Liver (tissue), 9 donors: ENCODE data around the gene STRA8. TPM values are rescaled to one million over a fixed set of nuclear protein-coding genes. Genes with fewer than 3 reads are reported as not detected.

Experiments used
- DNase-seq: peaks from one replicate; pipeline ENCODE4 v3.0.0-alpha.2; 2017; ENCODE audit warnings: low spot score
- H3K27ac ChIP-seq, 2 donors: one replicate each; pipeline ENCODE4 v1.7.0; 2013; ENCODE audit warnings: inconsistent platforms in 2 of 2, low read length in 2 of 2, control low read depth in 1 of 2, low read depth in 1 of 2, mild to moderate bottlenecking in 1 of 2
- H3K27me3 ChIP-seq, 4 donors: one replicate each; pipeline versions ENCODE4 v1.6.1 to v1.7.0; 2013; ENCODE audit warnings: low read length in 3 of 4, inconsistent platforms in 1 of 4, mild to moderate bottlenecking in 1 of 4, moderate library complexity in 1 of 4; ENCODE audit not compliant: control insufficient read depth in 4 of 4, insufficient read depth in 4 of 4
- H3K36me3 ChIP-seq, 4 donors: one replicate each; pipeline versions ENCODE4 v1.6.1 to v1.7.0; 2013; ENCODE audit warnings: low read length in 3 of 4, mild to moderate bottlenecking in 3 of 4, low read depth in 1 of 4, moderate library complexity in 1 of 4; ENCODE audit not compliant: control insufficient read depth in 4 of 4, insufficient read depth in 3 of 4
- H3K4me1 ChIP-seq, 4 donors: one replicate each; pipeline versions ENCODE4 v1.6.1 to v1.7.0; 2013; ENCODE audit warnings: low read length in 3 of 4, mild to moderate bottlenecking in 3 of 4, moderate library complexity in 1 of 4; ENCODE audit not compliant: control insufficient read depth in 4 of 4, insufficient read depth in 4 of 4
- H3K4me3 ChIP-seq, 3 donors: one replicate each; pipeline versions ENCODE4 v1.6.1 to v1.7.0; 2013; ENCODE audit warnings: low read length in 3 of 3, control low read depth in 1 of 3, low read depth in 1 of 3, mild to moderate bottlenecking in 1 of 3
- H3K9ac ChIP-seq, 2 donors: one replicate each; pipeline ENCODE4 v1.7.0; 2013; ENCODE audit warnings: low read length in 2 of 2, mild to moderate bottlenecking in 2 of 2, moderate library complexity in 2 of 2, control low read depth in 1 of 2, low read depth in 1 of 2
- H3K9me3 ChIP-seq, 4 donors: one replicate each; pipeline versions ENCODE4 v1.6.1 to v1.7.0; 2013; ENCODE audit warnings: low read length in 3 of 4; ENCODE audit not compliant: control insufficient read depth in 4 of 4
- ATF3 ChIP-seq: IDR thresholded peaks from 2 replicates; pipeline ENCODE4 v1.6.1; 2016; ENCODE audit warnings: antibody characterized with exemption
- EGR1 ChIP-seq, 2 donors: IDR thresholded peaks; 2 replicates each; pipeline ENCODE4 v1.6.1; 2016 to 2018; ENCODE audit warnings: antibody characterized with exemption in 2 of 2, low read depth in 2 of 2
- FOXA1 ChIP-seq: IDR thresholded peaks from 2 replicates; pipeline ENCODE4 v1.6.1; 2016; ENCODE audit warnings: antibody characterized with exemption
- FOXA2 ChIP-seq: IDR thresholded peaks from 2 replicates; pipeline ENCODE4 v1.6.1; 2016; ENCODE audit warnings: antibody characterized with exemption
- GABPA ChIP-seq, 2 donors: IDR thresholded peaks in 1 of 2; conservative IDR thresholded peaks in 1 of 2; 2 replicates each; pipeline ENCODE4 v1.6.1; 2016; ENCODE audit warnings: antibody characterized with exemption in 2 of 2, mild to moderate bottlenecking in 1 of 2, moderate library complexity in 1 of 2
- HNF4G ChIP-seq: IDR thresholded peaks from 2 replicates; pipeline ENCODE4 v1.6.1; 2016; ENCODE audit warnings: antibody characterized with exemption
- JUND ChIP-seq, 2 donors: IDR thresholded peaks; 2 replicates each; pipeline ENCODE4 v1.6.1; 2016; ENCODE audit warnings: antibody characterized with exemption in 2 of 2
- NR2F2 ChIP-seq: IDR thresholded peaks from 2 replicates; pipeline ENCODE4 v1.6.1; 2016; ENCODE audit warnings: antibody characterized with exemption
- RAD21 ChIP-seq, 2 donors: IDR thresholded peaks; 2 replicates each; pipeline ENCODE4 v1.6.1; 2016; ENCODE audit warnings: antibody characterized with exemption in 2 of 2, mild to moderate bottlenecking in 2 of 2
- SP1 ChIP-seq: IDR thresholded peaks from 2 replicates; pipeline ENCODE4 v1.6.1; 2018; ENCODE audit warnings: antibody characterized with exemption, mild to moderate bottlenecking
- TAF1 ChIP-seq: conservative IDR thresholded peaks from 2 replicates; pipeline ENCODE4 v1.6.1; 2016; ENCODE audit warnings: antibody characterized with exemption, mild to moderate bottlenecking
- YY1 ChIP-seq: IDR thresholded peaks from 2 replicates; pipeline ENCODE4 v1.6.1; 2016; ENCODE audit warnings: antibody characterized with exemption, mild to moderate bottlenecking
- WGBS: extraction: QIAGEN DNeasy Blood & Tissue Kit; methylation state at CpG from one replicate; pipeline ENCODE4 v1.1.7; 2013; 5-methylcytosine and 5-hydroxymethylcytosine counted together
- polyA plus RNA-seq, 2 donors: library from polyadenylated mRNA; stranded (reverse) in 1 of 2; unstranded in 1 of 2; fragments of 200-250 nt in 1 of 2; fragments of >200 nt in 1 of 2; fragmentation: Nextera tagmentation in 1 of 2; extraction: Ambion mirVana in 1 of 2; gene quantifications; one replicate each; pipeline versions ENCODE4 v1.2.1 to v1.2.3, GENCODE V29; 2013 to 2015
- total RNA-seq, 2 donors: library from RNA; depleted of rRNA; stranded (reverse); fragments of >200 nt; gene quantifications; one replicate each; pipeline ENCODE4 v1.2.3, GENCODE V29; 2014
- TF ChIP-seq, protein P1 (sequence below): IDR thresholded peaks from 2 replicates; pipeline ENCODE4 v1.6.1; 2016; ENCODE audit warnings: antibody characterized with exemption
- TF ChIP-seq, protein P2 (sequence below): IDR thresholded peaks from 2 replicates; pipeline ENCODE4 v1.6.1; 2016; ENCODE audit warnings: antibody characterized with exemption
- donor health status: healthy.
- donor health status: healthy.
- donor health status: healthy.
- donor health status: healthy.
- donor health status: healthy.

The STRA8 gene
- total and polyA plus RNA-seq, 4 donors, result 0.14 TPM; not detected in 3

GRCh38 chr7:135207406-135208101, 26.1 kb upstream of the STRA8 start:
- no peaks in the 10 kb centered on the region for H3K9me3 ChIP-seq
- no peak overlapping the region for H3K4me3 ChIP-seq
- H3K27ac ChIP-seq, result no peak overlapping the region
- no peaks in the 10 kb centered on the region for H3K27me3 ChIP-seq
- no peak for TF ChIP-seq FOXA1
- peaks cover 0 to 26% (median 19%) of the 10 kb centered on the region in 4 donors for H3K4me1 ChIP-seq
- DNase-seq, result peak; percentile 57
- WGBS, result 89% methylated on average over 8 of the region's 8 CpGs
- H3K36me3 ChIP-seq, result peaks cover 0 to 20% (median 12%) of the 10 kb centered on the region in 4 donors
- H3K9ac ChIP-seq, result no peak overlapping the region

DNA sequence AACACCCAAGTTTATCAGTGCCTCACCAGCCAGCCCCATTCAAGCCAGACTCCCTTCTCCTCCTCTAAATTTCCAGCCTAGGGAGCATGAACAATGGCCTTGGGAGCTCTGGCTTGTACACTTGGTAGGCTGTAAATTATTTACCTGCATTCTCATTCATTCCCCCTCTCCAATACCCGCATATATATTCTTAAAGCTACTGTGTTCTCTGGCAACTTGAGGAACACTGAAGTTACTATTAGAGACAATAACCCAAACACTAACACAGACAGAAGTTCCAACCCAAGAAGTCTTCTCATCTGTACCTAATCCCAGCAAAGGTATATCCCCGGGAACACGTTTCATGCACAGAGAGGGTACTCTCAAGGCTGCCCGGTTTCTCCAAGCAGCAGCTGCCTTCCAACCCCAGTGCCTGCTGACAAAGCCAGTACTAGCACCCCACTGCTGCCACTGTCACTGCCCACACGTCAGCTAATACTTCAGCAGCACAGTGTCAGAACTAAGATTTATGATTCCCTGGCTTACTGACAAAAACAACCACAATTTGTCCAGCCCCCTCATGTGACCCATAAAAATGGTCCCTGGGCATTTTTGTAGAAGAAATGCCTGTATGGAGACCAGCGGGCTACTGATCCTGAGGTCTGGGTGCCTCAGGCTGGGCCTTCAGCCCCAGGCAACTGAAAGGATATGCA, 25.4 kb upstream of the STRA8 start:
- TF ChIP-seq, protein P1, sequence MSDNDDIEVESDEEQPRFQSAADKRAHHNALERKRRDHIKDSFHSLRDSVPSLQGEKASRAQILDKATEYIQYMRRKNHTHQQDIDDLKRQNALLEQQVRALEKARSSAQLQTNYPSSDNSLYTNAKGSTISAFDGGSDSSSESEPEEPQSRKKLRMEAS, result no peak
- TF ChIP-seq FOXA2 (no peak), RAD21 (IDR thresholded peaks at IDR 0.05) (no peak), JUND (IDR thresholded peaks at IDR 0.05) (no peak), NR2F2 (no peak), EGR1 (IDR thresholded peaks at IDR 0.05; ENCODE audit: low read depth in 2 of 2) (no peak), FOXA1 (no peak), ATF3 (no peak), SP1 (no peak), TAF1 (no peak)
- Histone ChIP-seq H3K4me1 (peaks cover 0 to 26% (median 19%) of the 10 kb centered on the region in 4 donors), H3K9me3 (no peaks in the 10 kb centered on the region), H3K36me3 (peaks cover 0 to 18% (median 9%) of the 10 kb centered on the region in 4 donors), H3K4me3 (no peak overlapping the region), H3K27me3 (no peaks in the 10 kb centered on the region), H3K27ac (no peak overlapping the region), H3K9ac (no peak overlapping the region)
- WGBS, result 83% methylated on average over 6 of the region's 6 CpGs
- DNase-seq, result no peak

GRCh38 chr7:135209225-135209834, 24.3 kb upstream of the STRA8 start:
- Histone ChIP-seq H3K36me3 (peaks cover 0 to 7% (median 5%) of the 10 kb centered on the region in 4 donors), H3K4me3 (no peak overlapping the region), H3K27me3 (no peaks in the 10 kb centered on the region), H3K4me1 (peaks cover 0 to 26% (median 19%) of the 10 kb centered on the region in 4 donors), H3K9ac (no peak overlapping the region), H3K27ac (no peak overlapping the region), H3K9me3 (no peaks in the 10 kb centered on the region)
- 88% methylated on average over 7 of the region's 7 CpGs for WGBS
- DNase-seq, result no peak
- TF ChIP-seq TAF1 (no peak), HNF4G (no peak), RAD21 (IDR thresholded peaks at IDR 0.05) (no peak), SP1 (no peak), YY1 (no peak), GABPA (IDR thresholded peaks at IDR 0.05 in 1 of 2, conservative IDR thresholded peaks at IDR 0.05 in 1 of 2) (no peak), FOXA1 (no peak), JUND (IDR thresholded peaks at IDR 0.05) (no peak)
- TF ChIP-seq, protein P2, sequence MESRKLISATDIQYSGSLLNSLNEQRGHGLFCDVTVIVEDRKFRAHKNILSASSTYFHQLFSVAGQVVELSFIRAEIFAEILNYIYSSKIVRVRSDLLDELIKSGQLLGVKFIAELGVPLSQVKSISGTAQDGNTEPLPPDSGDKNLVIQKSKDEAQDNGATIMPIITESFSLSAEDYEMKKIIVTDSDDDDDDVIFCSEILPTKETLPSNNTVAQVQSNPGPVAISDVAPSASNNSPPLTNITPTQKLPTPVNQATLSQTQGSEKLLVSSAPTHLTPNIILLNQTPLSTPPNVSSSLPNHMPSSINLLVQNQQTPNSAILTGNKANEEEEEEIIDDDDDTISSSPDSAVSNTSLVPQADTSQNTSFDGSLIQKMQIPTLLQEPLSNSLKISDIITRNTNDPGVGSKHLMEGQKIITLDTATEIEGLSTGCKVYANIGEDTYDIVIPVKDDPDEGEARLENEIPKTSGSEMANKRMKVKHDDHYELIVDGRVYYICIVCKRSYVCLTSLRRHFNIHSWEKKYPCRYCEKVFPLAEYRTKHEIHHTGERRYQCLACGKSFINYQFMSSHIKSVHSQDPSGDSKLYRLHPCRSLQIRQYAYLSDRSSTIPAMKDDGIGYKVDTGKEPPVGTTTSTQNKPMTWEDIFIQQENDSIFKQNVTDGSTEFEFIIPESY, result no peak
